HAP-1 (cell line): ENCODE measurements around the gene PLEKHA3.
A peak's percentile ranks its signal among the peaks of the same experiment; 100 is the strongest.

Experiments
- DNase-seq, 2 experiments: peaks; one replicate each; pipeline ENCODE4 v3.0.0-alpha.2; 2016 to 2020; ENCODE audit warnings: low spot score in 2 of 2
- H3K27me3 ChIP-seq: fragments of 250-450 bp; sonication (Bioruptor Pico); 2 replicates; pipeline ENCODE4 v1.5.1; 2020; ENCODE audit warnings: low read depth, mild to moderate bottlenecking, moderate library complexity
- H3K36me3 ChIP-seq: fragments of 250-450 bp; sonication (Bioruptor Pico); replicated peaks from 2 replicates; pipeline ENCODE4 v1.5.1; 2020; ENCODE audit warnings: mild to moderate bottlenecking
- H3K4me1 ChIP-seq: fragments of 250-450 bp; sonication (Bioruptor Pico); 2 replicates; pipeline ENCODE4 v1.5.1; 2020; ENCODE audit warnings: mild to moderate bottlenecking
- H3K4me3 ChIP-seq: fragments of 250-450 bp; sonication (Bioruptor Pico); 2 replicates; pipeline ENCODE4 v1.5.1; 2020; ENCODE audit warnings: mild to moderate bottlenecking, moderate library complexity
- H3K9me3 ChIP-seq: fragments of 250-450 bp; sonication (Bioruptor Pico); 2 replicates; pipeline ENCODE4 v1.5.1; 2020; ENCODE audit warnings: mild to moderate bottlenecking, moderate library complexity
- in situ Hi-C: fragments of 300-500 bp; cut with MboI; formaldehyde crosslinking; loops from 3 replicates; pipeline ENCODE4 v1.14.3; 2020; ENCODE audit warnings: low sequenced_read_pairs, inconsistent platforms, mixed read lengths

Gene PLEKHA3

GRCh38 chr2:178480227-178481181, at the start of gene PLEKHA3:
Gene PLEKHA3, plus strand, starts transcription at chr2:178480457. Its CDS starts 413 bp downstream, at chr2:178480870.
- H3K27me3 ChIP-seq = no peaks in the 10 kb centered on the region
- in situ Hi-C loops = no loop called here
- H3K9me3 ChIP-seq = no peaks in the 10 kb centered on the region
- DNase-seq = peak; percentile 89 to 97
- peaks cover 25% of the 10 kb centered on the region for H3K4me1 ChIP-seq
- H3K36me3 ChIP-seq = 0 out of 2 replicates have a peak, but pooled peaks cover 1% of the 10 kb centered on the region
- H3K4me3 ChIP-seq = peak within 1 kb of the TSS; percentile 54

GRCh38 chr2:178436662-178437061, 43.6 kb upstream of the PLEKHA3 start:
- H3K9me3 ChIP-seq = no peaks in the 10 kb centered on the region
- in situ Hi-C loops = no loop called here
- no peak overlapping the region for H3K4me3 ChIP-seq
- peaks cover 78% of the 10 kb centered on the region for H3K36me3 ChIP-seq
- H3K27me3 ChIP-seq = no peaks in the 10 kb centered on the region
- DNase-seq = no peak
- H3K4me1 ChIP-seq = no peaks in the 10 kb centered on the region

GRCh38 chr2:178441426-178441825, 38.8 kb upstream of the PLEKHA3 start:
- H3K4me3 ChIP-seq = no peak overlapping the region
- H3K4me1 ChIP-seq = no peaks in the 10 kb centered on the region
- peaks cover 79% of the 10 kb centered on the region for H3K36me3 ChIP-seq
- H3K27me3 ChIP-seq = no peaks in the 10 kb centered on the region
- in situ Hi-C loops = no loop called here
- DNase-seq = no peak
- no peaks in the 10 kb centered on the region for H3K9me3 ChIP-seq

GRCh38 chr2:178448968-178449661, 31.1 kb upstream of the PLEKHA3 start:
- H3K9me3 ChIP-seq = no peaks in the 10 kb centered on the region
- peak overlapping the region; percentile 83 for H3K4me3 ChIP-seq
- no peak for DNase-seq
- H3K36me3 ChIP-seq = peaks cover 37% of the 10 kb centered on the region
- peaks cover 18% of the 10 kb centered on the region for H3K4me1 ChIP-seq
- in situ Hi-C loops = no loop called here
- no peaks in the 10 kb centered on the region for H3K27me3 ChIP-seq

GRCh38 chr2:178449700-178450523, 30.3 kb upstream of the PLEKHA3 start:
- Histone ChIP-seq H3K4me1 (peaks cover 18% of the 10 kb centered on the region), H3K4me3 (peak overlapping the region; percentile 83), H3K27me3 (no peaks in the 10 kb centered on the region), H3K9me3 (no peaks in the 10 kb centered on the region), H3K36me3 (peaks cover 29% of the 10 kb centered on the region)
- peak in 1 of 2 experiments; percentile 22 for DNase-seq
- in situ Hi-C loops = no loop called here

- in situ Hi-C loops = no loop called here
- no peaks in the 10 kb centered on the region for H3K27me3 ChIP-seq
- H3K4me1 ChIP-seq = peaks cover 18% of the 10 kb centered on the region
- H3K9me3 ChIP-seq = no peaks in the 10 kb centered on the region
- peak overlapping the region; percentile 83 for H3K4me3 ChIP-seq
- H3K36me3 ChIP-seq = peaks cover 23% of the 10 kb centered on the region
- no peak for DNase-seq
Measured at GRCh38 chr2:178450524-178450773, 29.8 kb upstream of the PLEKHA3 start.

GRCh38 chr2:178450774-178451525, 29.3 kb upstream of the PLEKHA3 start, which contains the start of the genes PJVK and PRKRA:
Gene PJVK, plus strand, starts transcription at chr2:178451378. Its CDS starts 2,032 bp downstream, at chr2:178453410.
Gene PRKRA, minus strand, starts transcription at chr2:178451175. Its CDS starts 145 bp downstream, at chr2:178451030.
- in situ Hi-C loops = no loop called here

GRCh38 chr2:178452334-178452733, 27.9 kb upstream of the PLEKHA3 start:
- no peak for DNase-seq
- in situ Hi-C loops = no loop called here
- peaks cover 12% of the 10 kb centered on the region for H3K36me3 ChIP-seq
- no peaks in the 10 kb centered on the region for H3K27me3 ChIP-seq
- no peaks in the 10 kb centered on the region for H3K9me3 ChIP-seq
- H3K4me1 ChIP-seq = peaks cover 18% of the 10 kb centered on the region
- H3K4me3 ChIP-seq = no peak overlapping the region

More at GRCh38 chr2:178450774-178451525, 29.3 kb upstream of the PLEKHA3 start, which contains the start of the genes PJVK and PRKRA:
- DNase-seq = peak; percentile 96 to 98
- H3K4me1 ChIP-seq = peaks cover 18% of the 10 kb centered on the region
- peaks cover 18% of the 10 kb centered on the region for H3K36me3 ChIP-seq
- H3K4me3 ChIP-seq = peak within 1 kb of the TSS; percentile 83
- H3K9me3 ChIP-seq = no peaks in the 10 kb centered on the region
- H3K27me3 ChIP-seq = no peaks in the 10 kb centered on the region

- no peak overlapping the region for H3K4me3 ChIP-seq
- H3K36me3 ChIP-seq = peaks cover 11% of the 10 kb centered on the region
- H3K4me1 ChIP-seq = peaks cover 18% of the 10 kb centered on the region
- H3K9me3 ChIP-seq = no peaks in the 10 kb centered on the region
- in situ Hi-C loops = no loop called here
- no peak for DNase-seq
- H3K27me3 ChIP-seq = no peaks in the 10 kb centered on the region
Measured at GRCh38 chr2:178452870-178453269, 27.4 kb upstream of the PLEKHA3 start.

GRCh38 chr2:178455947-178456346, 24.3 kb upstream of the PLEKHA3 start:
- Histone ChIP-seq H3K36me3 (no peaks in the 10 kb centered on the region), H3K4me1 (peaks cover 18% of the 10 kb centered on the region), H3K4me3 (no peak overlapping the region), H3K9me3 (no peaks in the 10 kb centered on the region), H3K27me3 (no peaks in the 10 kb centered on the region)
- DNase-seq = no peak
- in situ Hi-C loops = no loop called here

GRCh38 chr2:178457390-178457886, 22.8 kb upstream of the PLEKHA3 start:
- DNase-seq = no peak
- H3K4me1 ChIP-seq = peaks cover 13% of the 10 kb centered on the region; the same call in 1 of the 2 replicates
- H3K9me3 ChIP-seq = no peaks in the 10 kb centered on the region
- H3K4me3 ChIP-seq = no peak overlapping the region
- H3K27me3 ChIP-seq = no peaks in the 10 kb centered on the region
- in situ Hi-C loops = no loop called here
- no peaks in the 10 kb centered on the region for H3K36me3 ChIP-seq

GRCh38 chr2:178469219-178469849, 10.9 kb upstream of the PLEKHA3 start:
- Histone ChIP-seq H3K9me3 (no peaks in the 10 kb centered on the region), H3K27me3 (no peaks in the 10 kb centered on the region)
- in situ Hi-C loops = no loop called here

More at GRCh38 chr2:178469219-178469849, 10.9 kb upstream of the PLEKHA3 start:
- Histone ChIP-seq H3K4me1 (no peaks in the 10 kb centered on the region), H3K36me3 (peaks cover 5% of the 10 kb centered on the region; the same call in 1 of the 2 replicates), H3K4me3 (no peak overlapping the region)
- no peak for DNase-seq
